SK-N-SH treated with all-trans-retinoic acid at 6 μM for 48 hours (cell line): Measurements from ENCODE around the gene RASD2.

Experiments used
- ARNTL ChIP-seq: fragments of 450-650 bp; formaldehyde crosslinking; IDR thresholded peaks from 2 replicates; pipeline ENCODE4 v1.5.0; 2020; ENCODE audit warnings: low read depth, mild to moderate bottlenecking, moderate library complexity, borderline replicate concordance
- BACH2 ChIP-seq: fragments of 250-450 bp; sonication (Bioruptor Pico); IDR thresholded peaks from 2 replicates; pipeline ENCODE4 v1.9.0; 2021; ENCODE audit warnings: mild to moderate bottlenecking, borderline replicate concordance
- GLIS3 ChIP-seq: fragments of 250-450 bp; sonication (Bioruptor Pico); IDR thresholded peaks from 2 replicates; pipeline ENCODE4 v1.5.0; 2020; ENCODE audit warnings: mild to moderate bottlenecking, moderate library complexity
- ZFP3 ChIP-seq: fragments of 250-450 bp; sonication (Bioruptor Pico); IDR thresholded peaks from 2 replicates; pipeline ENCODE4 v1.5.0; 2020; ENCODE audit warnings: mild to moderate bottlenecking, moderate library complexity
- ZNF8 ChIP-seq: fragments of 450-650 bp; formaldehyde crosslinking; IDR thresholded peaks from 2 replicates; pipeline ENCODE4 v1.5.0; 2020; ENCODE audit warnings: mild to moderate bottlenecking, moderate library complexity
- TF ChIP-seq, protein P1 (sequence below): fragments of 250-450 bp; sonication (Bioruptor Pico); IDR thresholded peaks from 2 replicates; pipeline ENCODE4 v1.5.1; 2021; ENCODE audit warnings: mild to moderate bottlenecking, moderate library complexity
- TF ChIP-seq, protein P2 (sequence below): fragments of 250-450 bp; sonication (Bioruptor Pico); IDR thresholded peaks from 2 replicates; pipeline ENCODE4 v1.5.0; 2020; ENCODE audit warnings: mild to moderate bottlenecking, moderate library complexity

DNA sequence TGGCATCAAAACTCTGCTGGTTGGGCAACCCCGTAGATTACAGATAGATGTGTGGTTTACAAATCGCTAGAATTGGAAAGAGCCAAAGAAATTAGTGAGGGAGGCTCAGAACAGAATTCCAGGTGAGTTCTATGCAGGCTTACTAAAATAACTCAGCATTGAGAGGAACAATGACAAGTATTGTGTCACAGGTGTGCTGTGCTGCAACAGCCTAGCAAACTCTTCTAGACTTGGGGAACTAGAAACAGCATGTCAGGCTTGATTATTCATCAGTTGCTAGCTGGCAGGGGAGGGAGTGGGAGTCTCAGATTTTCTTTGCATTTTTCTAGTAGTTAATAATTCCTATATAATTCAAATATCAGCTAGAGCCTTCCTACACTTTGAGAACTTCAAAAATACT, 26.3 kb upstream of the RASD2 start:
- no peak for TF ChIP-seq ARNTL (CRISPR knock-in tag)
- TF ChIP-seq GLIS3 (CRISPR knock-in tag), result no peak
- TF ChIP-seq, protein P1, sequence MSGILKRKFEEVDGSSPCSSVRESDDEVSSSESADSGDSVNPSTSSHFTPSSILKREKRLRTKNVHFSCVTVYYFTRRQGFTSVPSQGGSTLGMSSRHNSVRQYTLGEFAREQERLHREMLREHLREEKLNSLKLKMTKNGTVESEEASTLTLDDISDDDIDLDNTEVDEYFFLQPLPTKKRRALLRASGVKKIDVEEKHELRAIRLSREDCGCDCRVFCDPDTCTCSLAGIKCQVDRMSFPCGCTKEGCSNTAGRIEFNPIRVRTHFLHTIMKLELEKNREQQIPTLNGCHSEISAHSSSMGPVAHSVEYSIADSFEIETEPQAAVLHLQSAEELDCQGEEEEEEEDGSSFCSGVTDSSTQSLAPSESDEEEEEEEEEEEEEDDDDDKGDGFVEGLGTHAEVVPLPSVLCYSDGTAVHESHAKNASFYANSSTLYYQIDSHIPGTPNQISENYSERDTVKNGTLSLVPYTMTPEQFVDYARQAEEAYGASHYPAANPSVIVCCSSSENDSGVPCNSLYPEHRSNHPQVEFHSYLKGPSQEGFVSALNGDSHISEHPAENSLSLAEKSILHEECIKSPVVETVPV, result no peak
- TF ChIP-seq, protein P2, sequence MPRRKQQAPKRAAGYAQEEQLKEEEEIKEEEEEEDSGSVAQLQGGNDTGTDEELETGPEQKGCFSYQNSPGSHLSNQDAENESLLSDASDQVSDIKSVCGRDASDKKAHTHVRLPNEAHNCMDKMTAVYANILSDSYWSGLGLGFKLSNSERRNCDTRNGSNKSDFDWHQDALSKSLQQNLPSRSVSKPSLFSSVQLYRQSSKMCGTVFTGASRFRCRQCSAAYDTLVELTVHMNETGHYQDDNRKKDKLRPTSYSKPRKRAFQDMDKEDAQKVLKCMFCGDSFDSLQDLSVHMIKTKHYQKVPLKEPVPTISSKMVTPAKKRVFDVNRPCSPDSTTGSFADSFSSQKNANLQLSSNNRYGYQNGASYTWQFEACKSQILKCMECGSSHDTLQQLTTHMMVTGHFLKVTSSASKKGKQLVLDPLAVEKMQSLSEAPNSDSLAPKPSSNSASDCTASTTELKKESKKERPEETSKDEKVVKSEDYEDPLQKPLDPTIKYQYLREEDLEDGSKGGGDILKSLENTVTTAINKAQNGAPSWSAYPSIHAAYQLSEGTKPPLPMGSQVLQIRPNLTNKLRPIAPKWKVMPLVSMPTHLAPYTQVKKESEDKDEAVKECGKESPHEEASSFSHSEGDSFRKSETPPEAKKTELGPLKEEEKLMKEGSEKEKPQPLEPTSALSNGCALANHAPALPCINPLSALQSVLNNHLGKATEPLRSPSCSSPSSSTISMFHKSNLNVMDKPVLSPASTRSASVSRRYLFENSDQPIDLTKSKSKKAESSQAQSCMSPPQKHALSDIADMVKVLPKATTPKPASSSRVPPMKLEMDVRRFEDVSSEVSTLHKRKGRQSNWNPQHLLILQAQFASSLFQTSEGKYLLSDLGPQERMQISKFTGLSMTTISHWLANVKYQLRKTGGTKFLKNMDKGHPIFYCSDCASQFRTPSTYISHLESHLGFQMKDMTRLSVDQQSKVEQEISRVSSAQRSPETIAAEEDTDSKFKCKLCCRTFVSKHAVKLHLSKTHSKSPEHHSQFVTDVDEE (CRISPR knock-in tag), result no peak
- no peak for TF ChIP-seq ZFP3 (CRISPR knock-in tag)
- TF ChIP-seq BACH2 (CRISPR knock-in tag), result no peak
- no peak for TF ChIP-seq ZNF8 (CRISPR knock-in tag)
